HUES6 (cell line): Measurements from ENCODE around the gene WFDC2.

Experiments
- H3K27ac ChIP-seq: 2 replicates; pipeline ENCODE4 v1.7.0; 2013; ENCODE audit warnings: low read depth, mild to moderate bottlenecking, low read length, inconsistent platforms
- H3K27me3 ChIP-seq: 2 replicates; pipeline ENCODE4 v1.6.1; 2013; ENCODE audit warnings: low read length; ENCODE audit not compliant: control insufficient read depth, insufficient read depth
- H3K36me3 ChIP-seq: 2 replicates; pipeline ENCODE4 v1.6.1; 2013; ENCODE audit warnings: low read length; ENCODE audit not compliant: control insufficient read depth, insufficient read depth
- H3K4me1 ChIP-seq: 2 replicates; pipeline ENCODE4 v1.6.1; 2013; ENCODE audit warnings: low read length; ENCODE audit not compliant: control insufficient read depth, insufficient read depth
- H3K4me3 ChIP-seq: 2 replicates; pipeline ENCODE4 v1.5.1; 2013; ENCODE audit warnings: low read depth, low read length
- H3K9ac ChIP-seq: one replicate; pipeline ENCODE4 v1.6.1; 2013; ENCODE audit warnings: mild to moderate bottlenecking, low read length
- H3K9me3 ChIP-seq: 2 replicates; pipeline ENCODE4 v1.6.1; 2013; ENCODE audit warnings: low read depth, low read length; ENCODE audit not compliant: control insufficient read depth, insufficient read depth

WFDC2 gene, protein sequence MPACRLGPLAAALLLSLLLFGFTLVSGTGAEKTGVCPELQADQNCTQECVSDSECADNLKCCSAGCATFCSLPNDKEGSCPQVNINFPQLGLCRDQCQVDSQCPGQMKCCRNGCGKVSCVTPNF

DNA sequence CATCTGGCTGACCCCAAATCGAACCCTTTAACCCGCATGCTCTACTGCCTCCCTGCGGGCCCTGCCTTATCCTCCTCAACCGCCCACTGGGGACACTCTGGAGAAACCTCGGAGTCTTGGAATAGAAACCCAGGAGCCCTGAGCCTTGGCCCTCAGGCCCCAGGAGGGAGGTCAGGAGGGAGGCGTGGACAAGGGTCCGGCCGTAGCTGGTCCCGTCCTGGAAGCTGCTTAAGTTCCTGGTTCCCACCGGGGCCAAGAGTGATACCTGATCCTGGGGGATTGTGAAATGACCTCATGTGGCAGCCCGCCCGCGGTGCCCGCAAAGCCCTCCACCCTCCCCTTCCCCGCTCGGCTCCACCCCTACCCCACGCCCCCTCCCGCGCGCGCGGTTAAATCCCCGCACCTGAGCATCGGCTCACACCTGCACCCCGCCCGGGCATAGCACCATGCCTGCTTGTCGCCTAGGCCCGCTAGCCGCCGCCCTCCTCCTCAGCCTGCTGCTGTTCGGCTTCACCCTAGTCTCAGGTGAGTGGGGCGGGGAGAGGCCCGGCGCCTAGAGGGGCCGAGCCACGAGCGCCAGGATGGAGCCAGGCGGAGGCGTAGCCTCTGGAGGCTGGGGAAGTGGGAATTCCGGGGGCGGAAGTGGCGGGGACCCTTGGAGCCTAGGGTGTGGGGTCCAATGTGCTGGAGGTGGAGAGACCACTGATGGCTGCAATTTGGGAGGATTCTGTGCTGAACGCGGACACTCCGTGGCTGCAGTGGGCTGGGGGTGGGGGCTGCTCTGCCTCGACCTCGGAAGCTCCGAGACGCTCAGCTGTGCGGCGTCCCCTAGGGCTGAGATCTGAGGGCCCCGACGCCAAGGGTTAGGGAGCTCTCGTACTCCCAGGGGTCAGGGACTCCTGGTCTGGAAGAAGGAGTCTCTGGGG, at the start of gene WFDC2:
Gene WFDC2, plus strand, starts transcription at position 418 of the 926 bp plus-strand sequence. Its CDS starts 29 bp downstream, at position 447.
- peak within 1 kb of the TSS; percentile 66 for H3K9ac ChIP-seq
- H3K27me3 ChIP-seq = peaks cover 41% of the 10 kb centered on the region
- peaks cover 24% of the 10 kb centered on the region for H3K4me1 ChIP-seq
- H3K36me3 ChIP-seq = no peaks in the 10 kb centered on the region
- no peaks in the 10 kb centered on the region for H3K9me3 ChIP-seq
- H3K27ac ChIP-seq = no peak within 1 kb of the TSS
- H3K4me3 ChIP-seq = peak within 1 kb of the TSS; percentile 72

DNA sequence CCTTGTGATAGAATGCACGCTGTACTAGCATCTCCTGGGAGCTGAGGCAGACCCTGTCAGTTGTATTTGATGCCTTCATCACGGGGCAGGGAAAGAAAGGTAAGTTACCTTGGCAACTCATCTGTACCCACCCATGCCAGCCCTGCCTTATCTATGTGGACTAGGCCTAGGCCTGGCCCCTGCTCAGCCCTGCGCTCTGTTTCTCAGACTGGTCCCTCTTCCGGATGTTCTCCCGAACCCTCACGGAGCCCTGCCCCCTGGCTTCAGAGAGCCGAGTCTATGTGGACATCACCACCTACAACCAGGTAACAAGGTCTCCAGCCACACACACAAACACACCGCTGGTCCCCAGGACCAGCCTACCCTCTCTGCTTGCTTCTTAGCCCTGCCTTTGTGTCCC, 49.4 kb upstream of the WFDC2 start:
- Histone ChIP-seq H3K9ac (no peak overlapping the region), H3K27ac (no peak overlapping the region), H3K4me1 (peaks cover 8% of the 10 kb centered on the region; the same call in 1 of the 2 replicates), H3K36me3 (peaks cover 58% of the 10 kb centered on the region), H3K9me3 (no peaks in the 10 kb centered on the region), H3K27me3 (no peaks in the 10 kb centered on the region), H3K4me3 (no peak overlapping the region)

DNA sequence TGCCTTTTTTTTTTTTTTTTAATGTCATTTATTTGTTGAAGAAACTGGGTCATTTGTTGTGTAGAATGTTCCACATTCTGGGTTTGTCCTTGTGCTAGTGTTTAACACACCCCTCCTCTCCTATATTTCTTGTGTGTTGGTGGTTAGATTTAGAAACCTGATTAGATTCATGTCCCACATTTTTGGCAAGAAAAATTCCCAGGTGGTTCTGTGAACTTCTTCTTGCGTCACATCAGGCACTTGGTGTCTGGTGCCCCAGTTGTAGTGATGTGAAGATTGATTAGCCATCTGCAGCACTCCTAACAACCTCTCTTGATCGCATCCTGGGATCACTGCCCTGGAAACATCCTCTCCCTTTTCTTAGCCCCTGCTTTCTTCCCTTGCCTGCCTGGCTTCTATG, 45.9 kb upstream of the WFDC2 start:
- H3K36me3 ChIP-seq = peaks cover 70% of the 10 kb centered on the region
- H3K4me1 ChIP-seq = no peaks in the 10 kb centered on the region
- H3K4me3 ChIP-seq = no peak overlapping the region
- H3K27me3 ChIP-seq = no peaks in the 10 kb centered on the region
- H3K9ac ChIP-seq = no peak overlapping the region
- no peaks in the 10 kb centered on the region for H3K9me3 ChIP-seq
- H3K27ac ChIP-seq = no peak overlapping the region

DNA sequence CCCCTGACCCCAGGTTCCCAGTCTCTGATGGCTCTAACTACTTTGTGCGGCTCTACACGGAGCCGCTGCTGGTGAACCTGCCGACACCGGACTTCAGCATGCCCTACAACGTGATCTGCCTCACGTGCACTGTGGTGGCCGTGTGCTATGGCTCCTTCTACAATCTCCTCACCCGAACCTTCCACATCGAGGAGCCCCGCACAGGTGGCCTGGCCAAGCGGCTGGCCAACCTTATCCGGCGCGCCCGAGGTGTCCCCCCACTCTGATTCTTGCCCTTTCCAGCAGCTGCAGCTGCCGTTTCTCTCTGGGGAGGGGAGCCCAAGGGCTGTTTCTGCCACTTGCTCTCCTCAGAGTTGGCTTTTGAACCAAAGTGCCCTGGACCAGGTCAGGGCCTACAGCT, 44.0 kb upstream of the WFDC2 start:
- Histone ChIP-seq H3K36me3 (peaks cover 52% of the 10 kb centered on the region), H3K27ac (no peak overlapping the region), H3K4me1 (no peaks in the 10 kb centered on the region), H3K4me3 (no peak overlapping the region), H3K9ac (no peak overlapping the region), H3K9me3 (no peaks in the 10 kb centered on the region), H3K27me3 (no peaks in the 10 kb centered on the region)

DNA sequence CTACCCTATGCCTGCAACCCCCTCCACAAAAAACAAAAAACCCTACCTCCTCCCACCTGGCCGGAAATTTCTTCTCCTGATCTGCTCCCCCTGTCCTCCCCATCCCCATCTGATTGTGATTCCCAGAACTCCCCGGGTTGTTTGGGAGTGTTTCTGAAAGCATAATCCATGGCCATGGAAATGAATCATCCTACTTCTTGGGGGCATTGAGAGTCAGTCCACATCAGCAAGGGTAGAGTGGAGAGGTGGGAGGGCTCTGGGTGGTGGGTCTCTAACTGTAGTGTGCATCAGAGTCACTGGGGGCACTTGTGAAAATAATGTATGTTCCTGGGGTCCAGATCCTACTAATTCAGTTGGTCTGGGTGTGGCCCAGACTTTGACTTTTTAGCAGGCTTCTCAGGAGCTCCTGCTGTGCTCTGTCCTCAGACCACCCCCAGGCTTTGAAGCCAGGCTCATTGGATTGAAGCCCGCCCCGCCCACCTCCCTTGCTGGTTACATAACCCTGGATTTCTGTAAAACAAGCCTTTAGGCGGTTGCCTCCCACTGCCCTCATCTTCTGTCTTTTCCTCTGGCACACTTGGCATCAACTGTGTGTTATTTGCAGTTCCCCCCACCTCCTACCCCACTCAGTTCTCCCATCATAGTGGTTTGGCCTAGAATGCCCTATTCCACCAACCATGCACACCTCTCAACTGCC, 43.1 kb upstream of the WFDC2 start:
- Histone ChIP-seq H3K4me3 (no peak overlapping the region), H3K9ac (no peak overlapping the region), H3K4me1 (no peaks in the 10 kb centered on the region), H3K27ac (no peak overlapping the region), H3K36me3 (peaks cover 43% of the 10 kb centered on the region), H3K9me3 (no peaks in the 10 kb centered on the region), H3K27me3 (no peaks in the 10 kb centered on the region)

- Histone ChIP-seq H3K9ac (no peak overlapping the region), H3K4me3 (no peak overlapping the region), H3K36me3 (peaks cover 36% of the 10 kb centered on the region), H3K27ac (no peak overlapping the region), H3K27me3 (no peaks in the 10 kb centered on the region), H3K4me1 (no peaks in the 10 kb centered on the region), H3K9me3 (no peaks in the 10 kb centered on the region)
These were observed 42.1 kb upstream of the WFDC2 start for GRCh38 chr20:45427236-45428149.

- H3K9ac ChIP-seq = no peak overlapping the region
These were observed 39.9 kb upstream of the WFDC2 start for GRCh38 chr20:45429618-45430017.

DNA sequence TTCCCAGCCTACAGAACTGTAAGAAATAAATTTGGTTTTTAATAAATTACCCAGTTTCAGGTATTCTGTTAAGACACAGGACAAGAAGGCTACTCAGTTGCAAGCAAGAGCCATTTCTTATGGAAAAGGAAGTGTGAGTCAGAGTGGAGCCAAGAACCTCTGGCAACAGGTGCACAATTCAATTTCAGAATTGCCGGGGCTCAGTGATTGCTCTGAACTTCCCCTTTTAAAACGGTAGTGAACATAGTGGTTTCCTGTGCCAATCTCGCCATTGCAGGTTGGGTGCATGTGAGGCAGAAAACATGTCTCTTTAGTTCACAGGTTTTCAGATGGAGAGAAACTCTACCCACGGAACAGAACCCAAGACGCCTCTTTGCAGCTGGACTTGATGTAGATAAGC, 37.3 kb upstream of the WFDC2 start:
- H3K27ac ChIP-seq = no peak overlapping the region
- H3K4me3 ChIP-seq = no peak overlapping the region
- H3K9ac ChIP-seq = no peak overlapping the region

More at GRCh38 chr20:45429618-45430017, 39.9 kb upstream of the WFDC2 start:
- H3K9me3 ChIP-seq = no peaks in the 10 kb centered on the region
- no peak overlapping the region for H3K27ac ChIP-seq
- H3K4me1 ChIP-seq = no peaks in the 10 kb centered on the region
- no peaks in the 10 kb centered on the region for H3K27me3 ChIP-seq
- peaks cover 19% of the 10 kb centered on the region for H3K36me3 ChIP-seq
- no peak overlapping the region for H3K4me3 ChIP-seq

GRCh38 chr20:45433316-45433715, 36.2 kb upstream of the WFDC2 start:
- Histone ChIP-seq H3K27ac (no peak overlapping the region), H3K4me1 (no peaks in the 10 kb centered on the region), H3K27me3 (peaks cover 8% of the 10 kb centered on the region), H3K36me3 (no peaks in the 10 kb centered on the region; the same call in 1 of the 2 replicates), H3K9me3 (no peaks in the 10 kb centered on the region), H3K9ac (no peak overlapping the region), H3K4me3 (no peak overlapping the region)

More for the DNA sequence above, 37.3 kb upstream of the WFDC2 start:
- Histone ChIP-seq H3K9me3 (no peaks in the 10 kb centered on the region), H3K27me3 (peaks cover 8% of the 10 kb centered on the region), H3K4me1 (no peaks in the 10 kb centered on the region), H3K36me3 (peaks cover 3% of the 10 kb centered on the region)

- Histone ChIP-seq H3K36me3 (no peaks in the 10 kb centered on the region; the same call in 1 of the 2 replicates), H3K27me3 (peaks cover 8% of the 10 kb centered on the region), H3K9me3 (no peaks in the 10 kb centered on the region), H3K4me1 (no peaks in the 10 kb centered on the region), H3K9ac (no peak overlapping the region), H3K4me3 (no peak overlapping the region), H3K27ac (no peak overlapping the region)
These were observed 35.6 kb upstream of the WFDC2 start for GRCh38 chr20:45433976-45434375.
